ENCODE data around the gene TMEM9.
"Not testable (repeated sequence)": the region's sequence is repeated elsewhere in the genome, so short reads cannot be mapped to it uniquely, and the experiment has no call there.

Gene TMEM9

DNA sequence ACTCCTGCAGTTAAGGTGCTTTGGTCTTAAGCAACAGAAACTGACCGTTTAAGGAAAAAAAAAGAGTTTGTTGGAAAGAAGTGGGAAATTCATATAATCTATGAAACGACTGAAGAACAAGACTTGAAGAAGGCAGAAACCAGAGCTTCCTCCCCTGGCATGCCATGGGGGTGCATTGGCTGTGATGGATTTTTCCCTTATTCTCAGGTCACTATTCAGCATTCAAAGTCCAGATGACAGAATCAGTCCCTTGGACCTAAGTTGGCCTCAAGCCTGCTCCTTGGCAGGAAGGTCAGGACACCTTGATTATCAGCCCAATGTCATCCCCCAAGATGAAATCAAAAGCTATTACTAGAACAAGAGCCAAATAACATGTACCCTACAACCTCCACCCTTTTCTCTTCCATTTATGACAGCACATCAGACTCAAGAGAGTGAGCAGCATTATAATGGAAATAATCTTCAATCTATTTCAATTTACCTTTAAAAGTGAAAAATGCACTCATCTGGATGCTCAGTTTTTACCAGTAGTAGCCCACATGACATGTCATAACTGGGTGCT lies 15.8 kb upstream of the TMEM9 start:
- Mint-ChIP-seq H3K27ac (peak overlapping the region; percentile 84 to 93), H3K4me3 (peak overlapping the region; percentile 87 to 89), H3K36me3 (ENCODE audit: insufficient read depth) (peaks cover 5% of the 10 kb centered on the region), H3K9me3 (no peaks in the 10 kb centered on the region), H3K4me1 (ENCODE audit: low read depth in 2 of 2) (peaks cover 10 to 12% of the 10 kb centered on the region in 2 donors), H3K27me3 (no peaks in the 10 kb centered on the region)
- DNase-seq, result no peak
- ATAC-seq (replicated peaks), result no peak

DNA sequence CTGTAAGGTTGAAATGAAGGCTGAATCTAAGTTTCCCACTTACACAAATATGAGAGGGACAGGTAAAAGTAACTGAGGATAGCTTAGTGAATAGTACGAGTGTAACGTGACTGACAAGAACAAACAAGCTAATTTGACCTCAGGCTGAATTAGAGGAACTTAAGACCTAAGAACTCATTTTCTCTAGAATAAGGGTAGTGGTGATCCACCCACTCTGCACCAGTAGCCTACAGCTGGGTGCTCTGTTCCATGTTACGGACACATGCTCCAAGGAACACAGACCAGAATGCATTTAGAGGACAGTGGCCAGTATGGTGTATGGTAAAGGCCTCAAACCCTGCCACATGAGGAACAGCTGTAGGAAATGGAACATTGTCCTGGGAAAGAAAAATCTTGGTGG lies 14.9 kb upstream of the TMEM9 start:
- no peak for ATAC-seq (replicated peaks)
- peaks cover 10 to 12% of the 10 kb centered on the region in 2 donors for H3K4me1 Mint-ChIP-seq (ENCODE audit: low read depth in 2 of 2)
- H3K27me3 Mint-ChIP-seq, result no peaks in the 10 kb centered on the region
- no peaks in the 10 kb centered on the region for H3K9me3 Mint-ChIP-seq
- H3K27ac Mint-ChIP-seq, result no peak overlapping the region
- DNase-seq, result no peak
- H3K36me3 Mint-ChIP-seq (ENCODE audit: insufficient read depth), result peaks cover 5% of the 10 kb centered on the region
- H3K4me3 Mint-ChIP-seq, result no peak overlapping the region

DNA sequence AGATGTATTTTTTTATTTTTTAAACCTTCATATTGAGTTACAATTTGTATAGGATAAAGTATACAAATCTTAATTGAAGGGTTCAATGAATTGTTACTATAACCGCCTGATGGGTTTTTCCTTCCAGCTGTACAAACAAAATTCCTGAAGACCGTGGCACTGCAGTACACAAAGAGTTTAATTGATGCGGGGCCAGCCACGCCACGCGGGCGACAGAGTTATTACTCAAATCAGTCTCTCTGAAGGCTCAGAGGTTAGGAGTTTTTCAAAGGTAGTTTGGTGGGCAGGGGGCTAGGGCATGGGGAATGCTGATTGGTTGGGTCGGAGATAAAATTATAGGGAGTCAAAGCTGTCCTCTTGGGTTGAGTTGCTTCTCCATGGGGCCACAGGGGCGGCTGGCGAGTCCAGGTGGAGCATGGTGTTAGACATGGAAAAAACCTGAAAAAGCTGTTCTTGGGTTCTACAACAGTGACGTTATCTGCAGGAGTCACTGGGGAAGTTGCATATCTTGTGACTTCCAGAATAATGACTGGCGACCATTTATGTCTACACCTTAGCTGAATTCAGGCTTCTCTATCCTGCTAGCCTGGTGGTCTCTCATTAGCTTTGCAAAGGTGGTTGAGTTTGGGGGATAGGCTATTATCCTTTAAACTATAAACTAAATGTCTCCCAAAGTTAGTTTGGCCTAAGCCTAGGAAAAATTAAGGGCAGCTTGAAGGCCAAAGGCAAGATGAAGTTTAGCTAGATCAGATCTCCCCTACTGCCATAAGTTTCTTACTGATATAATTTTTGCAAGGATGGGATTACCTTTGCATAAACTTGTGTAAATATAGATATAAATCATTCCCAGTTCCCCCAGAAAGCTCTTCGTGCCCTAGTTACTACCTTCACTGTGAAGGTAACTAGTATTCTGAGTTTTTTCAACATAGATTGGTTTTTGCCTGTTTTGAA lies 13.0 kb upstream of the TMEM9 start:
- DNase-seq (no peak), ATAC-seq (replicated peaks) (no peak)
- peaks cover 5% of the 10 kb centered on the region for H3K36me3 Mint-ChIP-seq (ENCODE audit: insufficient read depth)
- H3K27me3 Mint-ChIP-seq, result no peaks in the 10 kb centered on the region
- H3K4me1 Mint-ChIP-seq (ENCODE audit: low read depth in 2 of 2), result peaks cover 10 to 12% of the 10 kb centered on the region in 2 donors
- H3K27ac Mint-ChIP-seq, result no peak overlapping the region
- H3K4me3 Mint-ChIP-seq, result no peak overlapping the region
- no peaks in the 10 kb centered on the region for H3K9me3 Mint-ChIP-seq

DNA sequence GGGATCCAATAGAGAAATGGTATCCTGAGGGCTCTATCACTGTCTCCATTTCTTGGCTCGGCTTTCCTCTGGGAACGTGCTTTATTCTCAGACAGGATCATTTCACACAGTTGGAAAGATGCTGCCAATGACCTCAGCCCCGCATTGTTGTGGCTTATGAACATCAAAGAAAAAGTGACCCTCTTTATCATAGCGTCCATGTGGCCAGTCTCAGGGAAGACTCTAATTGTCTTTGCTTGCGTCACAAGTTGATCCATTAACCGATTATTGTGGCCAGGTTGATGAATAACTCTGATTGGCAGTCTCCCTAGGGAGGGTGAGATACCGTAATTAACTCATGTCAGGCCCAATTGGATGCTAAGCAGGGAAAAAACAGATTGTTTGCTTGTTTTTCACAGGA lies 10.4 kb upstream of the TMEM9 start:
- Mint-ChIP-seq H3K36me3 (ENCODE audit: insufficient read depth) (no peaks in the 10 kb centered on the region), H3K27me3 (peaks cover 5 to 9% of the 10 kb centered on the region in 2 donors), H3K27ac (no peak overlapping the region), H3K4me1 (ENCODE audit: low read depth in 2 of 2) (no peaks in the 10 kb centered on the region), H3K9me3 (no peaks in the 10 kb centered on the region), H3K4me3 (no peak overlapping the region)
- no peak for DNase-seq
- ATAC-seq (replicated peaks), result no peak

DNA sequence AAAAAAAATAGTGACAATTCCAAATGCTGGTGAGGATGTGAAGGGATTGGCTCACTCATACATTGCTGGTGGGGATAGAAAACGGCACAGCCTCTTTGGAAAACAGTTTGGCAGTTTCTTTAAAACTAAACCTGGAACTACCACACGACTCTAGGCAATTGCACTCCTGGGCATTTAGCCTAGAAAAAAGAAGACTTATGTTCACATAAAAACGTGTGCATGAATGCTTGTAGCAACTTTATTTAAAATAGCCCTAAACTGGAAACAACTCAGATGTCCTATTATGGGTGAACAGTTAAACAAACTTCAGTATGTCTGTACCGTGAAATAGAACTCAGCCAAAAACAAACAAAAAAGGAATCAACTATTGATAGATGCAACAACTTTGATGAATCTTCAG lies 9.4 kb upstream of the TMEM9 start:
- peaks cover 11 to 15% of the 10 kb centered on the region in 2 donors for H3K27me3 Mint-ChIP-seq
- no peak overlapping the region for H3K27ac Mint-ChIP-seq
- ATAC-seq (replicated peaks) (no peak), DNase-seq (no peak)
- H3K36me3 Mint-ChIP-seq (ENCODE audit: insufficient read depth), result no peaks in the 10 kb centered on the region
- no peaks in the 10 kb centered on the region for H3K4me1 Mint-ChIP-seq (ENCODE audit: low read depth in 2 of 2)
- no peak overlapping the region for H3K4me3 Mint-ChIP-seq
- no peaks in the 10 kb centered on the region for H3K9me3 Mint-ChIP-seq

DNA sequence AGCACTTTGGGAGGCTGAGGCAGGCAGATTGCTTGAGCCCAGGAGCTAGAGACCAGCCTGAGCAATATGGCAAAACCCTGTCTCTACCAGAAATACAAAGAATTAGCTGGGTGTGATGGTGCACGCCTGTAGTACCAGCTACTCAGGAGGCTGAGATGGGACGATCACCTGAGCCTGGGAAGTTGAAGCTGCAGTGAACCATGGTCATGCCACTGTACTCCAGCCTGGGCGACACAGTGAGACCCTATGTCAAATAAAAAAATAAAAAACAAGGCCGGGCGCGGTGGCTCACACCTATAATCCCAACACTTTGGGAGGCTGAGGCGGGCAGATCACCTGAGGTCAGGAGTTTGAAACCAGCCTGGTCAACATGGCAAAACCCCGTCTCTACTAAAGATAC lies 8.8 kb upstream of the TMEM9 start:
- not testable (repeated sequence) for H3K4me3 Mint-ChIP-seq; H3K36me3 Mint-ChIP-seq (ENCODE audit: insufficient read depth); ATAC-seq (replicated peaks); H3K4me1 Mint-ChIP-seq (ENCODE audit: low read depth in 2 of 2); DNase-seq; H3K27ac Mint-ChIP-seq; H3K9me3 Mint-ChIP-seq
- peaks cover 18 to 22% of the 10 kb centered on the region in 2 donors for H3K27me3 Mint-ChIP-seq

DNA sequence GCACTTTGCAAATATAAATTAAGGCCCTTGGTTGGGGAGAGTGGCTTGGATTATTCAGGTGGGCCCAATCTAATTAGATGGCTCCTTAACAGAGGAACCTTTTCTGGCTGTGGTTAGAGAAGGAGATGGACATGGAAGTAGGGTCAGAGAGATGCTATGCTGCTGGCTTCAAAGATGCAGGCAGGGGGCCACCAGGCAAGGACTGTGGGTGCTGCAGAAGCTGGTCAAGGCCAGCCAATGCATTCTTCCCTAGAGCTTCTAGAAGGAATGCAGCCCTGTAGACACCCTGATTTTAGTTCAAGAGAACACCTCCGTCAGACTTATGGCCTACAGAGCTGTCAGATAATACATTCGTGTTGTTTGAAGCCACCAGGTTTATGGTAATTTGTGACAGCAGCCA lies 3.7 kb upstream of the TMEM9 start:
- ATAC-seq (replicated peaks) (no peak), DNase-seq (no peak)
- Mint-ChIP-seq H3K9me3 (no peaks in the 10 kb centered on the region), H3K27me3 (peaks cover 36 to 44% of the 10 kb centered on the region in 2 donors), H3K27ac (no peak overlapping the region), H3K36me3 (ENCODE audit: insufficient read depth) (peaks cover 13% of the 10 kb centered on the region), H3K4me1 (ENCODE audit: low read depth in 2 of 2) (peaks cover 13 to 14% of the 10 kb centered on the region in 2 donors), H3K4me3 (no peak overlapping the region)

DNA sequence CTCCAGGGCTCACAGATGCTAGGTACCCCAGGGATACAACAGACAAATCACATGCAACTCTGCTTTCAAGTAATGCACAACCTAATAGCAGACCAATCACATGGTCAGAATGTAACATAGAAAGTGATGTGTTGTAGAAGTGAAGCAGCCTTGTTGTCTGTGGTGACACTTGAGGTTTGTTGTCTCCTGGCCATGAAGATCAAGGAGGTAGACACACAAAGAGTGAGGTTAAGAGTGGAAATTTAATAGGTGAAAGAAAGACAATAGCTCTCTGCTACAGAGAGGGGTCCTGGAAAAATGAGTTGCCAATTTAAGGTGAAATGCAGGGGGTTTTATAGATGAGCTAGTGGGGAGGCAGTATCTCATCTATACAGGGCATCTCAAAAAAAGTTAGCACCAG lies 2.5 kb upstream of the TMEM9 start:
- H3K27ac Mint-ChIP-seq, result no peak overlapping the region
- no peak overlapping the region for H3K4me3 Mint-ChIP-seq
- H3K9me3 Mint-ChIP-seq, result no peaks in the 10 kb centered on the region
- H3K4me1 Mint-ChIP-seq (ENCODE audit: low read depth in 2 of 2), result peaks cover 14 to 19% of the 10 kb centered on the region in 2 donors
- peaks cover 13% of the 10 kb centered on the region for H3K36me3 Mint-ChIP-seq (ENCODE audit: insufficient read depth)
- DNase-seq (no peak), ATAC-seq (replicated peaks) (no peak)
- peaks cover 36 to 44% of the 10 kb centered on the region in 2 donors for H3K27me3 Mint-ChIP-seq

DNA sequence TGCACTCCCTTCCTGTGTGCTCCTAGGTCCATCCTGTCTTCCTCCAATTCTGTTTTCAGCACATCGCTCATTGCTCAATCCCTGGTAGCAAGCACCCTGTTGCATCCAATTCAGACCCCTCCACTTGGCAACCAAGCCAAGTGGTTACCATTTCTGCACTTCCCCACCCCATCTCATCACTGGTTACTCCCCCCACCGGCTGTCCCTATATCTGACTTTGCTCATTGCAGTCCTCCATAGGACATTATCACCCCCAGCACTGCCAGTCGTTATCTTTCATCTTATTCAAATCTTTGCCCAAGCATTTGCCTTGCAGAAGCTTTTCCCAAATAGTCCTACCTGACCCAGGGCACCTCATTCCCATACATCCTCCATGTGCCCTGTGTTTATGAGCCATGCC lies 2.1 kb upstream of the TMEM9 start:
- ATAC-seq (replicated peaks), result no peak
- Mint-ChIP-seq H3K4me3 (no peak overlapping the region), H3K36me3 (ENCODE audit: insufficient read depth) (peaks cover 13% of the 10 kb centered on the region), H3K4me1 (ENCODE audit: low read depth in 2 of 2) (peaks cover 14 to 20% of the 10 kb centered on the region in 2 donors), H3K27me3 (peaks cover 36 to 42% of the 10 kb centered on the region in 2 donors), H3K9me3 (no peaks in the 10 kb centered on the region), H3K27ac (no peak overlapping the region)
- DNase-seq, result no peak

DNA sequence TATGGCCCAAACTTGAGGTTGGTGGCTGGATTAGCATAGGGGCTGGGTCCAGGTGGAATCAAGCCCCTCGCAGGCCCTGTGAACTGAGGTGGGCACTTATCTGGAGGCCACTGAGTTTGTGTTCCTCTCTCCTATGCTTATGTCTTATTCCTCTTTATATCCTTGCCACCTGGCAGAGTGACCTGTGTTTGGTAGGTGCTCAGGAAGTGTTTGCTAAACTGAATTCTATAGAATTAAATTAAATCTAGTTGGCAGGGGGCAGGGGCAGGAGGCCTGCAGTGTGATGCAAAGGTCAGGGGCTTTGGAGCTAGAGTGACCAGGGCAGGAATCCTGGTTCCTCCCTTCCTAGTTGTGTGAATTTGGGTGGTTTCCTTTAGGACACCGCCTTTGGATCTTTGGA lies 1.1 kb upstream of the TMEM9 start:
- Mint-ChIP-seq H3K9me3 (no peaks in the 10 kb centered on the region), H3K4me3 (no peak overlapping the region), H3K27me3 (peaks cover 35 to 36% of the 10 kb centered on the region in 2 donors), H3K27ac (no peak overlapping the region), H3K36me3 (ENCODE audit: insufficient read depth) (peaks cover 13% of the 10 kb centered on the region), H3K4me1 (ENCODE audit: low read depth in 2 of 2) (peaks cover 14 to 25% of the 10 kb centered on the region in 2 donors)
- DNase-seq, result no peak
- no peak for ATAC-seq (replicated peaks)

DNA sequence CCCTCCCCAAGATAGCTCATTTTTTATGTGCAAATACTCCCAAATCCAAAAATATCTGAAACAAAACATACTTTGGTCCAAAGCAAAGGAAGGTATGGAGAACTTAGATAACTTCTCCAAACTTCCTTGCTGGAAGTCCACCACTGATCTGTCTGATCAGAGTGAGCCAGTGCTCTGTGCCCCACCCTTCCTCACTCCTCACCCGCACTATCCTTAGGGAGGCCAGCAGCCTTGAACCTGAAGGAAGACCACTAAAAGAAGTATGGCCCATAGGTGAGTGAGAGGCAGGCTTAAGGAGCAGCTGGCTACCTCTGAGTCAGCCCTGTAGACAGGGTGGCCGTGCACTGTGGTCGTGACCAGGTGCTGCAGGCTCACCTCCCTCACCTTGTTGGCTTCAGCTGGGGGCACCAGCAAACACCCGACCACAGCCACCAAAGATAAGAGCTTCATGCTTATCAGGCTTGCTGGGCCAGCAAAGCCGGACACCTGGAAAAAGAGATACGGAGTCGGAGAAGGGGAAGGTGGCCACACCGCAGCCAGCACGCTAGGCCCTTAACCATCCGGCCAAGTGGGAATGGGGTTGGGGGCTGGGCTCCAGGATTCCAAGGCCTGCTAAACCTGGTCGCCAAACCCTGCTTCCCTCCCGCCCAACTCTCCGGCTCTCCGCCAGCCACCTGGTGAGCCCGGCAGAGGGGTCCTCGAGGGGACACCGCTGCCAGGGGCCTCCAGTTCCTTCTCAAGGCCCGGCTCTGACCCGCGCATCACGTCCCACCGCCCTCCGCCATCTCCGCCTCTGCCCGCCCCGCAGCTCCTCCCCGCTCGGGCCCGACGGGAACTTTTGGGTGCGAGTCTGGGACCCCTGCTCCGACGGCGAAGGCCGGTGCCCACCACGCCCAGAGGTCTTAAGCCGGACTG lies 543 bp downstream of the TMEM9 start:
- H3K4me3 Mint-ChIP-seq, result peak overlapping the region; percentile 87 to 95
- peaks cover 14 to 25% of the 10 kb centered on the region in 2 donors for H3K4me1 Mint-ChIP-seq (ENCODE audit: low read depth in 2 of 2)
- H3K27me3 Mint-ChIP-seq, result peaks cover 25 to 29% of the 10 kb centered on the region in 2 donors
- ATAC-seq (replicated peaks), result peak; percentile 81
- no peak for DNase-seq
- H3K36me3 Mint-ChIP-seq (ENCODE audit: insufficient read depth), result peaks cover 13% of the 10 kb centered on the region
- peak overlapping the region; percentile 88 to 92 for H3K27ac Mint-ChIP-seq
- no peaks in the 10 kb centered on the region for H3K9me3 Mint-ChIP-seq

DNA sequence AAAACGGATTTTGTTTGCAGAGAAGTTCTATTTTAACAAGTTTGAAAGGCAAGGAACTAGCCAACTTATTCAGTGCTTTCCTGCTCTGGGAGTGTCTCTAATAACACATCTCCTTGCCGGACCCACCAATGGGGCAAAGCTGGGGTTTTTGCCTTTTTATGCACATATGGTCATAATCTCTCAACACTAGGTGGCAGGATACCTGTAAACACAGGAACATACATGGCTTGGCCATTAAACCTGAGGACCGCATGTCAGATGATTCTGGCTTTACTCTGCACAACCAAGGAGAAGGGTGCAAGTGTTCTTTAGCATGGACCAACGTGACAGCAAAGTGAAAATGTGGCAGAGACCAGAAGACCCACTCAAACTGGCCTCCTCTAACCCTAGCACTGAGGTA lies 4.9 kb downstream of the TMEM9 start:
- Mint-ChIP-seq H3K36me3 (ENCODE audit: insufficient read depth) (peaks cover 15% of the 10 kb centered on the region), H3K4me1 (ENCODE audit: low read depth in 2 of 2) (peaks cover 9 to 20% of the 10 kb centered on the region in 2 donors), H3K27ac (no peak overlapping the region), H3K4me3 (no peak overlapping the region), H3K9me3 (no peaks in the 10 kb centered on the region), H3K27me3 (no peaks in the 10 kb centered on the region)
- DNase-seq, result no peak
- no peak for ATAC-seq (replicated peaks)

DNA sequence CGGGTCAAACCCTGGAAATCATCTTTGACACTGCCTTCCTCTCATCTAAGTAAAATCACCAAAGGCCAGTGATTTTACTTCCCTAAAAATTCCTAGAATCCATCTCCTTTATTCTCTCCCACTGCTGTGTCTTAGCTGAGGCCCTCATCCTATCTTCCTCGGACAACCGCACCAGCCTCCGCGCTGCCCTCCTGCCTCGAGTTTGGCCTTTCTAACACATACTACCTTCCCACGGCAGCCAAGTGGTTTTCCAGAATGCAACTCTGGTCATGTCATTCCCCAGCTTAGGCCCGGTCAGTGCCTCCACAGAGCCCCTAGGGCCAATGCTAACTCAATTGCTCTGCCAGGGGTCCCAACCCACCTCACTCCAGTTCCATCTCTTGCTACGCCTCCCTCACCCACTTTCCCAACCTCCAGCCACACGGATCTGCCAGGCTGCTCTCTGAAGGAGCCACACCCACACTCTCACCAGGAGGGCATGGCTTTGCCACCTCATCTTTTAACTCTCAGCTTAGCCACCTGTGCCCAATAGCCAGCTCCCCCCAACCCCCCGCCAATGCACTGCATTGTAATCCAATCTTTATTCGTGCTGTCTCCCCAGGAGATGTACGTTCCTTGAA lies 6.8 kb downstream of the TMEM9 start:
- no peak for ATAC-seq (replicated peaks)
- Mint-ChIP-seq H3K9me3 (no peaks in the 10 kb centered on the region), H3K4me1 (ENCODE audit: low read depth in 2 of 2) (peaks cover 0 to 7% of the 10 kb centered on the region in 2 donors), H3K36me3 (ENCODE audit: insufficient read depth) (peaks cover 10% of the 10 kb centered on the region), H3K27me3 (no peaks in the 10 kb centered on the region), H3K27ac (no peak overlapping the region), H3K4me3 (no peak overlapping the region)
- no peak for DNase-seq

Measured in effector memory CD8-positive, alpha-beta T cell (primary cell).